Measurements from ENCODE around the gene PBXIP1.

GRCh38 chr1:154957091-154957657, 1.3 kb upstream of the PBXIP1 start:
- TF ChIP-seq BACH2 (CRISPR knock-in tag; IDR thresholded peaks at IDR 0.05; ENCODE audit: borderline replicate concordance) (no peak), SNAI2 (CRISPR knock-in tag; IDR thresholded peaks at IDR 0.05) (no peak), CSRNP3 (CRISPR knock-in tag; IDR thresholded peaks at IDR 0.05) (no peak), ZNF8 (CRISPR knock-in tag; IDR thresholded peaks at IDR 0.05) (no peak), ZC3H10 (CRISPR knock-in tag; IDR thresholded peaks at IDR 0.05) (no peak), ZFP3 (CRISPR knock-in tag; IDR thresholded peaks at IDR 0.05) (no peak), TCF4 (CRISPR knock-in tag; IDR thresholded peaks at IDR 0.05; ENCODE audit: borderline replicate concordance) (no peak), TOX (CRISPR knock-in tag; IDR thresholded peaks at IDR 0.05; ENCODE audit: borderline replicate concordance) (no peak), CSDC2 (CRISPR knock-in tag; IDR thresholded peaks at IDR 0.05) (no peak)
- TF ChIP-seq, protein P1, sequence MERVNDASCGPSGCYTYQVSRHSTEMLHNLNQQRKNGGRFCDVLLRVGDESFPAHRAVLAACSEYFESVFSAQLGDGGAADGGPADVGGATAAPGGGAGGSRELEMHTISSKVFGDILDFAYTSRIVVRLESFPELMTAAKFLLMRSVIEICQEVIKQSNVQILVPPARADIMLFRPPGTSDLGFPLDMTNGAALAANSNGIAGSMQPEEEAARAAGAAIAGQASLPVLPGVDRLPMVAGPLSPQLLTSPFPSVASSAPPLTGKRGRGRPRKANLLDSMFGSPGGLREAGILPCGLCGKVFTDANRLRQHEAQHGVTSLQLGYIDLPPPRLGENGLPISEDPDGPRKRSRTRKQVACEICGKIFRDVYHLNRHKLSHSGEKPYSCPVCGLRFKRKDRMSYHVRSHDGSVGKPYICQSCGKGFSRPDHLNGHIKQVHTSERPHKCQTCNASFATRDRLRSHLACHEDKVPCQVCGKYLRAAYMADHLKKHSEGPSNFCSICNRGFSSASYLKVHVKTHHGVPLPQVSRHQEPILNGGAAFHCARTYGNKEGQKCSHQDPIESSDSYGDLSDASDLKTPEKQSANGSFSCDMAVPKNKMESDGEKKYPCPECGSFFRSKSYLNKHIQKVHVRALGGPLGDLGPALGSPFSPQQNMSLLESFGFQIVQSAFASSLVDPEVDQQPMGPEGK (CRISPR knock-in tag; IDR thresholded peaks at IDR 0.05; ENCODE audit: borderline replicate concordance), result no peak
- TF ChIP-seq, protein P2, sequence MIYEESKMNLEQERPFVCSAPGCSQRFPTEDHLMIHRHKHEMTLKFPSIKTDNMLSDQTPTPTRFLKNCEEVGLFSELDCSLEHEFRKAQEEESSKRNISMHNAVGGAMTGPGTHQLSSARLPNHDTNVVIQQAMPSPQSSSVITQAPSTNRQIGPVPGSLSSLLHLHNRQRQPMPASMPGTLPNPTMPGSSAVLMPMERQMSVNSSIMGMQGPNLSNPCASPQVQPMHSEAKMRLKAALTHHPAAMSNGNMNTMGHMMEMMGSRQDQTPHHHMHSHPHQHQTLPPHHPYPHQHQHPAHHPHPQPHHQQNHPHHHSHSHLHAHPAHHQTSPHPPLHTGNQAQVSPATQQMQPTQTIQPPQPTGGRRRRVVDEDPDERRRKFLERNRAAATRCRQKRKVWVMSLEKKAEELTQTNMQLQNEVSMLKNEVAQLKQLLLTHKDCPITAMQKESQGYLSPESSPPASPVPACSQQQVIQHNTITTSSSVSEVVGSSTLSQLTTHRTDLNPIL (CRISPR knock-in tag; IDR thresholded peaks at IDR 0.05; ENCODE audit: low read depth), result no peak

Data from SK-N-SH treated with all-trans-retinoic acid at 6 μM for 48 hours (cell line).